Hematopoietic multipotent progenitor cell (in vitro differentiated cells): Measurements from ENCODE around the gene INCENP. TPM values are rescaled to one million over a fixed set of nuclear protein-coding genes. Genes with fewer than 3 reads are reported as not detected.
A peak's percentile ranks its signal among the peaks of the same experiment; 100 is the strongest.
"Not testable (repeated sequence)": the region's sequence is repeated elsewhere in the genome, so short reads cannot be mapped to it uniquely, and the experiment has no call there.

Experiments used
- DNase-seq, 3 donors: peaks; one replicate each; pipeline ENCODE4 v3.0.0-alpha.2; 2011 to 2015; ENCODE audit warnings: low read depth in 2 of 3, low spot score in 2 of 3
- total RNA-seq: library from RNA; depleted of rRNA; stranded (reverse); fragments of >200 nt; gene quantifications from one replicate; pipeline ENCODE4 v1.2.3, GENCODE V29; 2012

Gene INCENP
- 27.7 TPM for total RNA-seq

GRCh38 chr11:62123669-62124185, at the start of gene INCENP:
Gene INCENP, plus strand, starts transcription at chr11:62124011. Its CDS starts 4,151 bp downstream, at chr11:62128162.
- DNase-seq: peak; percentile 79 to 100 (median 97)

- DNase-seq: no peak
Measured at GRCh38 chr11:62075438-62075837, 48.4 kb upstream of the INCENP start.

GRCh38 chr11:62077132-62077531, 46.7 kb upstream of the INCENP start:
- no peak for DNase-seq

- DNase-seq: peak; percentile 62 to 70 (median 62)
Measured at GRCh38 chr11:62081378-62082291, 42.2 kb upstream of the INCENP start.

DNA sequence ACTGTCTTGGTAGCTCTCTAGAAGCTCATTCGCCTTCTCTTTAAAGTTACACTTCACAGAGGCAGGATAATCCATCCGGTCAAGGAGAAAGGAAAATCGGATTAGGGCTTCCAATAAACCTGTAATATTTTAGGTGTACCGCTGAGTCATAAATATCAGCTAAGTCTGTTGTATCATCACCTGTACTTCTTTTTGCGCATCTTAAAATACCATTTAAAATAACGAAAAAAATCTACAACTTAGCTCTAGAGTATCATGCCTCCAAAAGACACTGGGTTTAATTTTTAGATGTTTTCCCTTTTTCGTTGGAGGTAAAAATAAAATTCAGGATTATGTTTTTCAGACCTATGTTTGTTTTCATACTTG, 41.5 kb upstream of the INCENP start:
- no peak for DNase-seq

DNA sequence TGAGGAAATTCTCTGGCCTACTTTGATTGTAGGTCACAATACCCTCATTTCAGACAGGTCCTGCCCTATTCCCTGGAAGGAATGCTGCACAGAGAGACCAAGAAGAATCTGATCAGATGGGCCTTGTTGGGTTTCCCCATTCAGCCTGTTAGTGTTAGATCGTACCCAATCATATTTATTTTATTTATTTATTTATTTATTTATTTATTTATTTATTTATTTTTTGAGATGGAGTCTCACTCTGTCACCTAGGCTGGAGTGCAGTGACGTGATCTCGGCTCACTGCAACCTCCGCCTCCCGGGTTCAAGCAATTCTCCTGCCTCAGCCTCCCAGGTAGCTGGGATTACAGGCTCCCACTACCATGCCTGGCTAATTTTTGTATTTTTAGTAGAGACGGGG, 39.0 kb upstream of the INCENP start:
- not testable (repeated sequence) for DNase-seq

DNA sequence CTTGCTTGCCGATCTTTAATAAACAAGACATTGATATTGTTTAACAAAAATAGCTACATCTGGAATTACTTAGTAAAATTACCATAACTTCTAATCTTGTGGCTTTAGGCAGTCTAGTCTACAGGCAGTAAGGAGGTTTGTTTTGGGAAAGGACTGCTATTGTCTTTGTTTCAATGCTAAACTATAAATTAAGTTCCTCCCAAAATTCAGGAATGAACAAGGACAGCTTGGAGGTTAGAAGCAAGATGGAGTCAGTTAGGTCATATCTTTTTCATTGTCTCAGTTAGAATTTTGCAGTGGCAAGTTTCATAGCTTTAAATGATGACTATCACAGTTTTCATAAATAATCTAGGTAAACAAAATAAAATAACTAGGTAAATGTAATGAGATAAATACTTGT, 36.1 kb upstream of the INCENP start:
- no peak for DNase-seq

DNA sequence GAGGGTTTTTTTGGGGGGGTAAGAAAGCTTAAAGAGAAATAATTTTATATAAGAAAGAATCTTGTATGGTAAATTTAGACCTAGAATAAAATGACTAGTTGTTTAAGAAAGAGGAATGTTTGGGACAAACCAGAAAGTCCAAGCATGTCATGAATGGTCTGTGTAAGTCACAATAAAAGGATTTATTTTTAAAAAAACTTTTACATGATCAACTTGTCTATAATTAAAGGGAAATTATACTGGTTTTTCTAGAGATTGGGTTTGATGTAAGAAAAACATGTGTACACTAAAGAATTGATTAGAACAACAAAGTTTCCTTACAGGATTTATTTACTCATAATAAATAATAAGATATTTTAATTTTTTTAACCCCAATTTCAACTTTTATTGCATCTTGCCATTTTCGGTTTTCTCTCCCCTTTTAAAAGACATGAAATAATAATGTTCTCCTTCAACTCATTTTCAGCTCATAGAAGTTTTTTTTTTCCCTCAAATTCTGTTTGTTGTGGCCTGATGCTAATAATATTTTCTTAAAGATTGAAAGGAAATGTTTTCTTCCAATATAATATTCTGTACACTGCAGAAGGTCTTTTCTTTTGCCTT, 35.4 kb upstream of the INCENP start:
- DNase-seq: no peak

DNA sequence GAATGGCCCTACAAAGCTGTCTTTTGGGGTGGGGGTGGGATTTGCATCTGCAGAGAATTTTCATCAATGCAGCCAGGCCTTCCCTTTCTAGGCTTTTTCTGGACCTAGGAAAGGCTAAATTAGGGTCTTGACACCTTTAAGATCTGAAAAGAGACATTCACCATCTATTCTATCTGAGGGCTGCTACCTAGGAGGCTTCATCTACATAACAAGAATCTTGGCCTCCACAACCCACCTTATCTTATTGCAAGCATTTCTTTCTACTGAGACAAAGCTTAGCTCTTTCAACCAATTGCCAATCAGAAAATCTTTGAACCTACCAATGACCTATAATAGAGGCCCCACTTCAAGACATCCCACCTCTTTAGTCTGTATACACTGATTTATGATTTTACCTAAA, 20.7 kb upstream of the INCENP start:
- DNase-seq: no peak

GRCh38 chr11:62103986-62104385, 19.8 kb upstream of the INCENP start:
- no peak for DNase-seq

DNA sequence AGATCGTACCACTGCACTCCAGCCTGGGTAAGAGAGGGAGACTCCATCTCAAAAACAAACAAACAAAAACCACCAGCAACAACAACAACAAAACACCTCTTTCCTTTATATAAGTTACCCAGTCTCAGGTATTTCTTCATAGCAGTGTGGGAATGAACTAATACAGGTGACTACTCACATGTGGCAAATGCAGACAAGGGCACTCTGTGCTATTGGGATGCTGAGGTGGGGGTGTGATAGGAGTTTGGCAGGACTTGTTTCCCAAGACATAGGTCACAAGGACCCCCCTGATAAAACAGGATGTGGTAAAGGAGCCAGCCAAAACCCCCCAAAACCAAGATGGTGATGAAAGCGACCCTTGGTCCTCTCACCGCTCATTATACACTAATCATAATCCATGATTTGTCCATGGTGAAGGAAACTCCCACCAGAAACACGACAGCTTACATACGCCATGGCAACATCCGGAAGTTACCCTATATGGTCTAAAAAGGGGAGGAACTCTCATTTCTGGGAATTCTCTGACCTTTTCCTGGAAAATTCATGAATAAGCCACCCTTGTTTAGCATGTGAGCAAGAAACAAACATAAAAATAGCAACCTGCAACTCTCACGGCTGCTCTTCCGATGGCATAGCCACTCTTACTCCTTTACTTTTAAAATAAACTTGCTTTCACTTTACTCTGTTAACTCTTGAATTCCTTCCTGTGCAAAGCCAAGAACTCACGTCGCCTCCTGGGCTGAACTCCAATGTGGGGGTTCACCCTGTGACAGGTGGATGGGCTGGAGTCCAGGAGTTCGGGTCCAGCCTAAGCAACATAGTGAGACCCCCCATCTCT, 18.8 kb upstream of the INCENP start:
- peak in 1 of 3 donors; percentile 32 for DNase-seq

GRCh38 chr11:62105667-62106191, 18.1 kb upstream of the INCENP start:
- no peak for DNase-seq

GRCh38 chr11:62108017-62108750, 15.6 kb upstream of the INCENP start:
- DNase-seq: peak in 2 of 3 donors; percentile 59 to 79

DNA sequence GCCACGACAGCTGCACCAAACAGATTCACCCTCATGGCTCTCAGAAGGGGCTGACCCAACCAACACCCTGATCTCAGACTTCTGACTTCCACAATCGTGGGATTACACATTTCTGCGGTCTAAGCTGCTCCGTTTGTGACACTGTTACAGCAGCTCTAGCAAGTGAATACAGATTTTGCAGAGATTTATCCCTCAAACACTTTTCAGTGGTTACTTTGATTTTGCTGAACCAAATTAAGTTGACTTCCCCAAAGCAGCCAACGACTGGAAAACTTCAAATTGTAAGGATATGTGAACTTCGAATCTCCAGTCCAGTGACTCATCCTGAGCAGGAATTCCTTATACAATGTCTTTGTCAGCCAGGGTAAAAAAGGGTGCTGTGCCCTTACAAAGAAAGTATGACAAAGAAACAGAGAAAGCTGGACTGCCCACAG, 14.8 kb upstream of the INCENP start:
- peak in 1 of 3 donors; percentile 10 for DNase-seq

GRCh38 chr11:62115085-62115694, 8.6 kb upstream of the INCENP start:
- DNase-seq: no peak

- DNase-seq: no peak
Measured at GRCh38 chr11:62116451-62116850, 7.4 kb upstream of the INCENP start.

- DNase-seq: no peak
Measured at GRCh38 chr11:62119569-62119968, 4.2 kb upstream of the INCENP start.

GRCh38 chr11:62120001-62120400, 3.8 kb upstream of the INCENP start:
- DNase-seq: no peak

GRCh38 chr11:62120431-62120830, 3.4 kb upstream of the INCENP start:
- no peak for DNase-seq

DNA sequence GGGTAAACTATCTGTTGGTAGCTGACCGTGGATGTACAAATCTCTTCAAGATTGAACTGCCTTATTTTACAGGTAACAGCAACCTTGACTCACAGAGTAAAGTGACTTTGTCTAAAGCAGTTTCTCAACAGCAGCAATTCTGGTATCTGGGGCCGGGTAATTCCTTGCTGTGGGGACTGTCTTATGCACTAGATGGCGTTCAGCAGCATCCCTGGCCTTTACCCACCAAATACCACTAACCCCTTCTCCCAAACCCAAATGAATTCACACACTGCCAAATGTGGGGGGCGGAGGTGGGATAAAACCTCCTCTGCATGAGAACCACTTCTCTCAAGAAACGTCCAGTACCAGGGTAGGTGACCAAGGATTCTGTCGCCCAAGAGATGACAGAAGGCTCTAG, 1.7 kb upstream of the INCENP start:
- DNase-seq: no peak
